Subcutaneous adipose tissue (tissue), 4 donors: ENCODE results near the gene KCNH4. TPM values are rescaled to one million over a fixed set of nuclear protein-coding genes. Genes with fewer than 3 reads are reported as not detected.

Experiments used
- CTCF ChIP-seq: fragments of 450-650 bp; IDR thresholded peaks from one replicate; pipeline ENCODE4 v1.5.1; 2016; ENCODE audit warnings: low read depth, mild to moderate bottlenecking, control low read depth, antibody characterized with exemption, moderate library complexity
- total RNA-seq, 4 donors: library from RNA; depleted of rRNA; stranded (reverse); fragments of >200 nt; gene quantifications; one replicate each; pipeline ENCODE4 v1.1.0, GENCODE V29; 2016

The KCNH4 gene
- total RNA-seq, 4 donors from 2014 or later: 0.16 to 0.34 (median 0.19) TPM; not detected in 1

DNA sequence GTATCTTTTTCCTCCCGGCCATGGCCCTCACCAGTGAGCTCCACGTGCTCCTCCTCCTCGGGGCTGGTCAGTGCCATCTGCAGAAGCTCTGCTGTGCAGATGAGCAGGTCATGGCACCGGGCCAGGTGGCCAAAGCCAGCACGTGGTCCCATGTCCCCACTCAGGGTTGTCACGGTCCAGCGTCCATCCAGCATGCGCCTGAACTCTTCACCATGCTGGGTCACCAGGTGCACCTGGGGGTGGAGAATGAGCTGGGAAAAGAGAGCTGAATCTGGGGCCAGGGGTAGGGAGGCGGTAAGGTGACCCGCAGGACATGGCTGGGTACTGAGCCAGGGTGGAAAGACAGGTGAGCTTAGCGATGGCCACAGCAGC lies 69.7 kb downstream of the KCNH4 start:
- TF ChIP-seq CTCF: no peak

DNA sequence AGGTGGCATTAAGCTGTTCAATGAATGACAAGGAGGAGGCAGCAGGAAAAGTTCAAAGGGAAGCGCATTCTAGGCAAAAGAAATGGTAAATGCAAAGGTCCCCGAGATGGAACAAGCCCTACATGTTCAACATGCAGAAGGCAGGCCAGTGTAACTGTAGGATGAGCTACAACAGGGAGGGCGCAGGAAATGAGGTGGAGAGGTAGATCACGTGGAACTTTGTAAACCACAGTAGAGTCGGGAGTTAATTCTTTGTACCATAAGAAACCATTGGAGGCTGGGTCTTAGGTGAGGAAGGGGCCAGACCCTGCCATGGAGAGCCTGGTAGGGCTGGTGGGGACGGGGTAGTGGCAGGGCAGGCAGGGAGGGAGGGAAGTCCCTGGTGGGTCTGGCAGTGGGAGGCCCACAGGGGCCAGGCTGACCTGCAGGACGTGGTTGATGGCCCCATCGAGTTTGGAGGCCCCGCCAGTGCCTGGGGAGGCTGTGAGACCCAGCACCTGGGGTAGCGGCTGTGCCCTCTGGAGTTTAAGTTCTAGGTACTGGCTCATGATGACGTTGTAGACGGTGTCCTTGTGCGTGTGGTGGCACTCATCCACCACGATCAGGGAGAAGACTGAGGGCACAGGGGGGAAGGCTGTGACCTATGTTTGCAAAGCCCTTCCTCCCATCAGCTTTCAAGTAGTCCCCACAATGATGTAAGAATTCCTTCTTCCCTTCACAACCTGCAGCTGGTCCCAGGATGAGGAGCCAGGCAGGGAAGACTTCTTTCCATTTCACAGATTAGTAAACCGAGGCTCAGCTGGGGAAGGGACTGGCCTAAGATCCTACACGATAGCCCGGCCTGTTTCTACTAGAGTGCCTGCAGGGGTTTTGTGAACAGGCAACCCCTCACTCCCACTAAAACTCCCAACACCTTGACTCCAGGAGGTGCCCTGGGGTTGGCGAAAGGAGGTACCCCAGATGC lies 70.4 kb downstream of the KCNH4 start:
- no peak for TF ChIP-seq CTCF

DNA sequence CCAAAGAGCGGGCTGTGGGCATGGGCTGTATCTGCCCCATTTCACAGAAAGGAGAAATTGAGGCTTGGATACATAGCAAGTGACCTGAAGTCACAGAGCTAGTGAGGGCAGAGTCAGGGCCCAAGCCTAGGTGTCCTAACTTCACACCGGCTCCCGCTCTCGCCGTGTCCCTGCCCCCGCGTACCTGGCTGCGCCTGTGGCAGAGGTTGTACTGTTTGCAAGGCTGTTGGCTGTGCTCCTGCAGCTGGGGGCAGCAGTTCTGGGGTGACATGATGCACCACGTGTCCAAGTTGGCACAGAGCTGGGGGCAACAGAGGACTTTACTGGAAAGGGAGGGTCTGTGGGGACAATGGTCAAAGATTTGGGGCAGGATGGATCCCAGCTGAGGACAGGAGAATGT lies 71.9 kb downstream of the KCNH4 start:
- no peak for TF ChIP-seq CTCF

- TF ChIP-seq CTCF: no peak
Measured at GRCh38 chr17:42107597-42108576, 73.1 kb downstream of the KCNH4 start.

- no peak for TF ChIP-seq CTCF
Measured at GRCh38 chr17:42107124-42107523, 73.8 kb downstream of the KCNH4 start.

Other genes with a start within 250 kb of the KCNH4 start
- 10 to 100 TPM; 25.4 to 96.1 (median 55.2) TPM for gene CNP, start 214.3 kb downstream of the KCNH4 start, total RNA-seq
- gene DNAJC7, start 163.7 kb downstream of the KCNH4 start, total RNA-seq: 10 to 100 TPM; 70.1 to 79.6 (median 76.4) TPM
- 10 to 100 TPM; 21.2 to 37.1 (median 29.0) TPM for gene NKIRAS2, start 161.1 kb downstream of the KCNH4 start, total RNA-seq
- 1 to 10 TPM in 1 of 4 donors, under 1 TPM in 2, not detected in 1; 0.17 to 1.7 (median 0.44) TPM for gene C17orf113, start 130.5 kb downstream of the KCNH4 start, total RNA-seq
- gene ZNF385C, start 82.7 kb downstream of the KCNH4 start, total RNA-seq: under 1 TPM in 2 of 4 donors, not detected in 2; 0.22 to 0.49 TPM
- gene DHX58, start 68.4 kb downstream of the KCNH4 start, total RNA-seq: 10 to 100 TPM in 3 of 4 donors, 1 to 10 TPM in 1; 4.7 to 17.1 (median 13.5) TPM
- 10 to 100 TPM; 27.2 to 49.9 (median 32.8) TPM for gene KAT2A, start 59.8 kb downstream of the KCNH4 start, total RNA-seq
- not detected for gene HSPB9, start 58.3 kb downstream of the KCNH4 start, total RNA-seq
- 100 to 1,000 TPM in 3 of 4 donors, 10 to 100 TPM in 1; 89.7 to 167 (median 115) TPM for gene RAB5C, start 26.2 kb downstream of the KCNH4 start, total RNA-seq
- not detected for gene HCRT, start 4.3 kb upstream of the KCNH4 start, total RNA-seq
- 10 to 100 TPM; 18.8 to 47.5 (median 45.3) TPM for gene GHDC, start 13.4 kb upstream of the KCNH4 start, total RNA-seq
- gene STAT5B, start 95.2 kb upstream of the KCNH4 start, total RNA-seq: 100 to 1,000 TPM in 2 of 4 donors, 10 to 100 TPM in 2; 87.6 to 200 (median 113) TPM
- gene STAT5A, start 107.4 kb upstream of the KCNH4 start, total RNA-seq: 100 to 1,000 TPM; 158 to 721 (median 285) TPM
- 100 to 1,000 TPM; 134 to 255 (median 180) TPM for gene STAT3, start 207.3 kb upstream of the KCNH4 start, total RNA-seq
- gene CAVIN1, start 242.1 kb upstream of the KCNH4 start, total RNA-seq: 100 to 1,000 TPM; 307 to 781 (median 518) TPM